OCI-LY7 (cell line): ENCODE data around the gene ENO4.

ENCODE experiments used
- CTCF ChIP-seq: fragments of 200-600 bp; sonication (generic); conservative IDR thresholded peaks from 2 replicates; pipeline ENCODE4 v1.5.1; 2014; ENCODE audit warnings: mild to moderate bottlenecking, antibody characterized with exemption, low read length, moderate library complexity, mixed read lengths
- EZH2phosphoT487 ChIP-seq: fragments of 200-600 bp; sonication (generic); IDR thresholded peaks from 2 replicates; pipeline ENCODE4 v1.6.1; 2018; ENCODE audit warnings: low read depth, borderline replicate concordance, mild to moderate bottlenecking, mixed run types, antibody characterized with exemption, low read length, moderate library complexity, mixed read lengths

- TF ChIP-seq CTCF (no peak), EZH2phosphoT487 (no peak)
Measured at GRCh38 chr10:116849248-116850057, at the start of gene ENO4.
